NCI-H2227 treated with DMSO at 0.1 percent for 48 hours (cell line): Measurements from ENCODE around the gene CFAP58.
A peak's percentile ranks its signal among the peaks of the same experiment; 100 is the strongest.

Source experiments
- DNase-seq: peaks from one replicate; lab custom pipeline; 2025; lab: John Stamatoyannopoulos, UW

The CFAP58 gene

GRCh38 chr10:104376784-104377300 is 23.2 kb downstream of the CFAP58 start:
- DNase-seq: no peak

GRCh38 chr10:104380336-104380735 is 26.7 kb downstream of the CFAP58 start:
- DNase-seq: no peak

GRCh38 chr10:104387130-104387888 is 33.7 kb downstream of the CFAP58 start:
- DNase-seq: no peak

GRCh38 chr10:104388830-104389229 is 35.2 kb downstream of the CFAP58 start:
- no peak for DNase-seq

- no peak for DNase-seq
Measured at GRCh38 chr10:104391150-104391968, 37.7 kb downstream of the CFAP58 start.

- DNase-seq: no peak
Measured at GRCh38 chr10:104391969-104392296, 38.3 kb downstream of the CFAP58 start.

- DNase-seq: no peak
Measured at GRCh38 chr10:104393387-104393786, 39.8 kb downstream of the CFAP58 start.

- DNase-seq: no peak
Measured at GRCh38 chr10:104396581-104396980, 42.9 kb downstream of the CFAP58 start.

GRCh38 chr10:104403636-104404035 is 50.0 kb downstream of the CFAP58 start:
- DNase-seq: no peak

- DNase-seq: peak; percentile 62
Measured at GRCh38 chr10:104406715-104407650, 53.4 kb downstream of the CFAP58 start.

- no peak for DNase-seq
Measured at GRCh38 chr10:104413528-104413927, 59.9 kb downstream of the CFAP58 start.

- no peak for DNase-seq
Measured at GRCh38 chr10:104415526-104416165, 62.0 kb downstream of the CFAP58 start.

GRCh38 chr10:104416851-104417250 is 63.2 kb downstream of the CFAP58 start:
- no peak for DNase-seq

- DNase-seq: no peak
Measured at GRCh38 chr10:104417637-104418292, 64.1 kb downstream of the CFAP58 start.

- no peak for DNase-seq
Measured at GRCh38 chr10:104424719-104425118, 71.1 kb downstream of the CFAP58 start.

- no peak for DNase-seq
Measured at GRCh38 chr10:104427989-104428388, 74.4 kb downstream of the CFAP58 start.

- DNase-seq: no peak
Measured at GRCh38 chr10:104429846-104430245, 76.2 kb downstream of the CFAP58 start.

- no peak for DNase-seq
Measured at GRCh38 chr10:104430360-104430759, 76.7 kb downstream of the CFAP58 start.

- no peak for DNase-seq
Measured at GRCh38 chr10:104433669-104434068, 80.0 kb downstream of the CFAP58 start.

- DNase-seq: no peak
Measured at GRCh38 chr10:104434601-104435000, 81.0 kb downstream of the CFAP58 start.

GRCh38 chr10:104435822-104436221 is 82.2 kb downstream of the CFAP58 start:
- DNase-seq: no peak
